Muscle of leg (tissue), 11 donors: ENCODE measurements around the gene LRRC3. TPM values are rescaled to one million over a fixed set of nuclear protein-coding genes. Genes with fewer than 3 reads are reported as not detected.
"Not testable (repeated sequence)": the region's sequence is repeated elsewhere in the genome, so short reads cannot be mapped to it uniquely, and the experiment has no call there.

Experiments
- DNase-seq: peaks from one replicate; pipeline ENCODE4 v3.0.0; 2013
- H3K27ac ChIP-seq: one replicate; pipeline ENCODE4 v1.5.1; 2013; ENCODE audit warnings: mild to moderate bottlenecking, low read length, control low read depth
- H3K27me3 ChIP-seq: one replicate; pipeline ENCODE4 v1.6.1; 2013; ENCODE audit warnings: low read length; ENCODE audit not compliant: control insufficient read depth, insufficient read depth
- H3K36me3 ChIP-seq: one replicate; pipeline ENCODE4 v1.6.1; 2013; ENCODE audit warnings: low read length; ENCODE audit not compliant: control insufficient read depth, insufficient read depth
- H3K4me1 ChIP-seq: one replicate; pipeline ENCODE4 v1.6.1; 2013; ENCODE audit warnings: low read length; ENCODE audit not compliant: control insufficient read depth, insufficient read depth
- H3K4me3 ChIP-seq: one replicate; pipeline ENCODE4 v1.5.1; 2013; ENCODE audit warnings: low read length, control low read depth
- H3K9me3 ChIP-seq: replicated peaks from 2 replicates; pipeline ENCODE4 v1.6.1; 2013; ENCODE audit warnings: low read depth, low read length; ENCODE audit not compliant: control insufficient read depth
- WGBS: methylation state at CpG from one replicate; pipeline ENCODE4 v1.1.5; 2013; ENCODE audit warnings: missing lambda C conversion rate; ENCODE audit not compliant: insufficient coverage; 5-methylcytosine and 5-hydroxymethylcytosine counted together
- polyA plus RNA-seq, 8 donors: library from polyadenylated mRNA; unstranded; fragments of 120-200 nt; gene quantifications; one replicate each; pipeline versions ENCODE4 v1.2.1 to v1.2.3, GENCODE V29; 2013; ENCODE audit warnings: inconsistent platforms in 1 of 8, low replicate concordance in 1 of 8; ENCODE audit not compliant: insufficient read length in 8 of 8, insufficient read depth in 1 of 8
- total RNA-seq: library from RNA; stranded (reverse); fragments of 120-200 nt; gene quantifications from one replicate; pipeline ENCODE4 v1.2.4, GENCODE V29; 2013

LRRC3 gene
- total and polyA plus RNA-seq, 9 donors: 0.98 to 4.2 (median 2.5) TPM

GRCh38 chr21:44479556-44480199, 24.4 kb downstream of the LRRC3 start:
- not testable (repeated sequence) for H3K27ac ChIP-seq, DNase-seq, H3K27me3 ChIP-seq, H3K36me3 ChIP-seq, H3K4me1 ChIP-seq, H3K4me3 ChIP-seq, H3K9me3 ChIP-seq
- WGBS: 92% methylated on average over 5 of the region's 21 CpGs

DNA sequence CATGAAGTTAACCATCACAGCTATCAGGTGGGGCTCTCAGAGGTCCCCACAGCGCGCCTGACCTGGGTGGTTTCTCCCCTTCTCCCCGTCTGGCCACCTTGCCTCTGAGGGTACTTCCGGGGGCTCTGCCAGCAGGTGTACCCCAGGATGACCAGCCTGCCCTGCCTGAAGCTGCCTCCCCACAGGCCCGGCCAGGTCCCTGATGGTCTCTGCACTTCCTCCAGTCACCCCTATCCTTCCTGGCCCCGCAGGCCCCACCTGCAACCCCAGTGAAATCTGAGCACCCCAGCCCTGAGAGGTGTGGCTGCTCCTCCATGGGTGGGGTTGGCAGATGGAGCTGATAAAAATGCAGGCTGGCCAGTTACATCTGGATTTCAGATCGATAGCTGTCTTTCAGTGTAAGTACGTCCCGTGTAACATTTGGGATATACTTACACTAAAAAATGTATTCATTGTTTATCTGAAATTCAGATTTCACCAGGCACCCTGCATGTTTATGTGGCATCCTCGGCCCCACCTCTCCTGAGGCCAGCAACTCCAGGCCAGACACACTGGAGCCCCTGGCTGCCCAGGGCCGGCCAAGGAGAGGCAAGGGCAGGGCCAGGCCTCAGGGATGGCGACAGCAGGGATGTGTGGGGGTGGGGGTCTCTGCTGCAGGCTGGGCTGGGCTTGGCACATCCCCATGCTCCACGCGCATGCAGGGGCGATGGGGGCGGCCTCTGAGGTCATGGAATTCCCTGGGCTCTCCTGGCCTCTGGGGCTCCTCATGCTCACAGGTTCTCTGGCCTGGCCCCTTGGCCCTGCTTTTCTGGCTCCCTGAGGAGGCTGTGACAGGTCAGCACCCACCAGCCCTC, 25.1 kb downstream of the LRRC3 start:
- H3K4me3 ChIP-seq: no peak overlapping the region
- H3K27me3 ChIP-seq: peaks cover 9% of the 10 kb centered on the region
- H3K4me1 ChIP-seq: peaks cover 2% of the 10 kb centered on the region
- H3K36me3 ChIP-seq: no peaks in the 10 kb centered on the region
- H3K27ac ChIP-seq: no peak overlapping the region
- 78% methylated on average over 9 of the region's 16 CpGs for WGBS
- no peak for DNase-seq
- no peaks in the 10 kb centered on the region for H3K9me3 ChIP-seq

DNA sequence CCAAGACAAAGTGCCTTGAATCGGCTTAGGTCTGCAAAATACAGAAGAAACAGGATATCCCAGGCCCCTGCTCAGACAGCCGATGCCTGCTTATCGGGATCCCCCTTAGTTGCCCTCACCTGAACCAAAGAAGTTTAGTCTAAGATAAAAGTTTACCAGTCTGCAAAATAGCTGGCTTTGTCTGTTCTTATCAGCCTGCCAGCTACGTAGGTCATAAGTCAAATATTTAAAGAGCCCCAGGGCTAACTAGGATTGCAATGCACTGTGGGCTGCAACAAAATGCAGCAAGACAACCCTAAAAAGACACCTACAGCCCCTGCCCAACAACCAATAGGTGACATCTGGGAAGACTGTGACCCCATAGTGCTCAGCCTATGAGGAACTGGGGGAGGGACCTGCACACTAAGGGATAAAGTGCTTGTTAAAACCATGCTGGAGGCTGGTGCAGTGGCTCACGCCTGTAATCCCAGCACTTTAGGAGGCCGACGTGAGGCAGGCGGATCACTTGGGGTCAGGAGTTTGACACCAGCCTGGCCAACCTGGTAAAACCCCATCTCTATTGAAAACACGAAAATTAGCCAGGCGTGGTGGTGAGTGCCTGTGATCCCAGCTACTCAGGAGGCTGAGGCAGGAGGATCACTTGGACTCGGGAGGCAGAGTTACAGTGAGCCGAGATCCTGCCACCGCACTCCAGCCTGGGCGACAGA, 27.4 kb downstream of the LRRC3 start:
- no peak for DNase-seq
- peaks cover 12% of the 10 kb centered on the region for H3K27me3 ChIP-seq
- H3K9me3 ChIP-seq: no peaks in the 10 kb centered on the region
- WGBS: 80% methylated on average over 7 of the region's 14 CpGs
- peaks cover 2% of the 10 kb centered on the region for H3K4me1 ChIP-seq
- H3K36me3 ChIP-seq: no peaks in the 10 kb centered on the region
- no peak overlapping the region for H3K27ac ChIP-seq
- no peak overlapping the region for H3K4me3 ChIP-seq

DNA sequence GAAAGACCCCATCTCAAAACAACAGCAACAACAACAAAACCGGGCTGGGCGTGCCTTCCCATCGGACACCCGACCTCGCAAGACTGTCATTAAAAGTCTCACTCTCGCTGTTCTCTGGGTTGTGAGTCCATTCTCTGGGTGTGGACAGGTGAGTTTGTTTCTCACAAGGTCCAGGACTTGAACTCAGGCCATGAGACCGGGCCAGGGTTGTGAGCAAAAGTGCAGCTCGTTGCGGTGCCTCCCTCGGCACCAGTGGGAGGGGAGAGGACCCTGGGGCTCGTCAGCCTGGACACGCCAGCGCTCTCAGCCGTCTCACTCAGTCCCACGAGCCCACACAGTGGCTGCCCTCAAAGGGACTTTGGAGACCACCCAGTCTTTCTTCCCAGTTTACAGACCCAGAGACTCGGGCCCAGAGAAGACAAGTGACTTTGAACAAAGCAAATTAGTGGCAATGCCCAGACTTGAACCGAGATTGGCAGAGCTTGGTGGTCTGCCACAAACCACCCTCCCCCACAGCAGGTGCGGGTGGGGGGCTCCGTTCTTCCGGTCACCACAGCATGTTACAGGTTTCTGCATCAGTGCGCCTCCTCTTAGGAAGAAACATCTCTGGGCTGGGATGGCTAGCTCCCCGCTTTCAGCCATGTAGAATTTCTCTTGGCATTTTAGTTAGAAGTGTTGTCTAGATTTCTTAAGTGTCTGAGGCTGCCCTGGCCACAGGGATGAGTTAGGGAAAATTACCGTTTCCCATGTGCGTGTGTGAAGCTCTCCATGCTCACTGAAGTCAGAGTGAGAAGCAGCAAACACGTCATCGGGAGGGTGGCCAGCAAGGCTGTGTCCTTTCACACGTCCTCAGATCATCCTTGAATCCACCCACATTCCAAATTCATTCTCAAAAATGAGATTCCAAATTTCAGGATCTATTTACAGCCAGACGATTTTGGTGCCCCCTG, 28.3 kb downstream of the LRRC3 start:
- H3K27ac ChIP-seq: no peak overlapping the region
- H3K9me3 ChIP-seq: no peaks in the 10 kb centered on the region
- peaks cover 12% of the 10 kb centered on the region for H3K27me3 ChIP-seq
- 71% methylated on average over 21 of the region's 28 CpGs for WGBS
- no peaks in the 10 kb centered on the region for H3K4me1 ChIP-seq
- no peak overlapping the region for H3K4me3 ChIP-seq
- no peaks in the 10 kb centered on the region for H3K36me3 ChIP-seq
- DNase-seq: no peak

DNA sequence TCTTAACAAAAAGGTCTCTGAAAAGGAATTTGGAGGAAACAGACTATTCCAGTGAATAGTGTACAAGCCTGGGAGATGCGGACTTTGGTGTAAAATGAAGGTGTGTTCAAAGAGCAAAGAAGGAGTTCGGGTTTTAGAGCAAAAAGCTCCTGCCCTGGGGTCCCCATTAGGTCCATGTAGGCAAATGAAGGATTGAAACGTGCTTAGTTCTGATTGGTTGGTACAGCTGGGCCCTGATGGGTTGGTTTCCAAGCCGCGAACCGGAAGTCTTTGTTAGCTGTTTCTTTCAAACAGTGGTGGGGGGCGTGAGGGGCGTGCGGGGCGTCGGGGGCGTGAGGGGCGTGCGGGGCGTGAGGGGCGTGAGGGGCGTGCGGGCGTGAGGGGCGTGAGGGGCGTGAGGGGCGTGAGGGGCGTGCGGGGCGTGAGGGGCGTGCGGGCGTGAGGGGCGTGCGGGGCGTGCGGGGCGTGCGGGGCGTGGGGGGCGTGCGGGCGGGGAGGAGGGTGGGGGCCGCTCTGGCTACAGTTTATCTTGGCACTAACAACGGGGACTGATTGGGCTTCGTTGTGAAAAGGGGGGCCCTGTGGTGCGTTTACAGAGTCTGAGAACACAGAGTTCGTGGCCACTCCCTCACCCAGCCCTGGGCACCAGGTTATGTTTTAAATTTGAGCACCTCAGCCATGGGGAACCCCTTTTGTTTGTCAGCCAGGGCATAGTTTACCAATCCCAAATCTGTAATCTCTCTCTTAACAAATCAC, 29.4 kb downstream of the LRRC3 start:
- Histone ChIP-seq H3K4me3 (no peak overlapping the region), H3K9me3 (no peaks in the 10 kb centered on the region), H3K27me3 (peaks cover 12% of the 10 kb centered on the region), H3K27ac (no peak overlapping the region), H3K36me3 (no peaks in the 10 kb centered on the region), H3K4me1 (no peaks in the 10 kb centered on the region)
- WGBS: 82% methylated on average over 6 of the region's 43 CpGs
- DNase-seq: no peak

DNA sequence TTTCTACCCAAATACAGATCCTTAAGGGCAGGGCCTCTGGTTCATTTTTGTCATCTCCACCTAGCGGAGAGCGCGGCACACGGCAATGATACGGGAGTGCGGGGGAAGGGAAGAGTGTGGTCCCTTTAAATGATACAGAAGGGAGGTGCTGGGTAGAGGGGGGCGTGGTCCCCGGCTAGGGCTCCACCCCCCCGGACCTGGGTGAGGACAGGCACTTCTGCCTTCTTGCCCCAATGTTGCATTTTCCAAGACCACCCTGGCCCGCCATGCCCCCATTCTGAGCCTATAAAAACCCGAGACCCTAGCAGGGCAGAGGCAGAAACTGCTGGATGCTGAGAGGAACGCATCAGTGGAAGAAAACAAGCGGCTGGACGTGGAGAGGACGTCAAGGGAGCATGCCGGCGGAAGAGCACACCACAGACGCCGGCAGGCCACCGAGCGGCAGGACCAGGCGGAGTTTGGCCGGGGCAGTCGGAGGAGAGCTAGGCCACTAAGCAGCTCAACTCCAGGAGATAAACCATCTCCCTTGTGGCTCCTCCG, 30.0 kb downstream of the LRRC3 start:
- Histone ChIP-seq H3K36me3 (no peaks in the 10 kb centered on the region), H3K9me3 (no peaks in the 10 kb centered on the region), H3K4me1 (no peaks in the 10 kb centered on the region), H3K27ac (no peak overlapping the region), H3K4me3 (no peak overlapping the region), H3K27me3 (peaks cover 12% of the 10 kb centered on the region)
- no peak for DNase-seq
- WGBS: 45% methylated on average over 16 of the region's 25 CpGs

DNA sequence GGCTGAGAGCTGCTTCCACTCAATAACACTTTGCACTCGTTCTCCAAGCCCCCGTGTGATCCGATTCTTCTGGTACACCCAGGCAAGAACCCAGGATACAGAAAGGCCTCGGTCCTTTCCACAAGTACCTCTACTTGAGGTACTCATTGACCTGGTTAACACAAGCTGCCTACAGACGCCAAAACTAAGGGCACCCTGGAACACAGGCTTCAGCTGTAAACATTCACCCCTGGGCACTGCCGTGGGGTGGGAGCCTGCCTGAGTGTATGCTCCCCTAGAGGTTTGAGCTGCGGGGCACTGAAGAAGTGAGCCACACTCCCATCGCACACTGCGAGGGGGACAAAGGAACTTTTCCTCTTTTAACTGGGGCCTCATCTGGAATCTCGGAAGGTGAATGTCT, 30.5 kb downstream of the LRRC3 start:
- 65% methylated on average over 9 of the region's 10 CpGs for WGBS

DNA sequence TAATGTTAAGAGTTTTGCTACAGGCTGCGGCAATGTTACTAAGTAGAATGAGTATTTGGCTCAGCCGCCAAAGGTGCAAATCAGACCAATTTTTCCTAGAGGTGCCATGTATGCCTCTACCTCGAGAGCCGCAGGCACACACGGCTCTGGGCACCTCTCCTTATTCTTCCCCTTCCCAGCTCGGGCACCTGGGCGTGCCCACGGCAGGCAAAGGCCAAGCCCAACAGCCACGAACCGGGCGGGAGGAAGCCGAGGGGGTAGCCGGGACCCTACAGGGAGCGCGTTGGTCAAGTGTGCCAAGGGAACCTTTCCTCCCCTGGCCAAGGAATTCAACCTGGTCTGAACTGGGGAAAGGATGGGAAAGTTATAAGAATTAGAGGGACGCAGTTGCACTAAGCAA, 31.0 kb downstream of the LRRC3 start:
- Histone ChIP-seq H3K36me3 (no peaks in the 10 kb centered on the region), H3K4me3 (no peak overlapping the region), H3K27ac (no peak overlapping the region), H3K4me1 (no peaks in the 10 kb centered on the region), H3K27me3 (peaks cover 12% of the 10 kb centered on the region), H3K9me3 (no peaks in the 10 kb centered on the region)
- DNase-seq: no peak
- 90% methylated on average over 5 of the region's 16 CpGs for WGBS

More for the DNA sequence above, 30.5 kb downstream of the LRRC3 start:
- no peak overlapping the region for H3K27ac ChIP-seq
- H3K9me3 ChIP-seq: no peaks in the 10 kb centered on the region
- no peak overlapping the region for H3K4me3 ChIP-seq
- no peaks in the 10 kb centered on the region for H3K4me1 ChIP-seq
- no peaks in the 10 kb centered on the region for H3K36me3 ChIP-seq
- DNase-seq: no peak
- peaks cover 12% of the 10 kb centered on the region for H3K27me3 ChIP-seq

DNA sequence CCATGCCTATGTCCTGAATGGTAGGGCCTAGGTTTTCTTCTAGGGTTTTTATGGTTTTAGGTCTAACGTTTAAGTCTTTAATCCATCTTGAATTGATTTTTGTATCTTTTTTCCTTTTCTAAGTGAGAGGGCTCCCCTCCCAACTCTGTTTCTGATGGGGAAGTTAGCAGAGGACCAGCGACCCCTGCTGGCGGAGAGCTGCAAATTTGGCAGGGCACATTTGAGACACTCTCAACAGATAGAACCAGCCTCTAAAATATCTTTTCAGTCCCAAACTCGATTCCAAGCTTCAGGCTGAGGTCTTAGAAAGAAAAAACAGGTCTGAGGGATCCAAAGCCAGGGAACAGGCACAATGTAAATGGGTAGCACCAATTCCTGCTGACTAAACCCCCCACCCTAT, 32.5 kb downstream of the LRRC3 start:
- H3K9me3 ChIP-seq: peaks cover 9% of the 10 kb centered on the region
- no peaks in the 10 kb centered on the region for H3K4me1 ChIP-seq
- DNase-seq: no peak
- H3K27ac ChIP-seq: no peak overlapping the region
- no peak overlapping the region for H3K4me3 ChIP-seq
- WGBS: no CpG with 5 or more reads among the region's 4 CpGs
- H3K27me3 ChIP-seq: peaks cover 14% of the 10 kb centered on the region
- H3K36me3 ChIP-seq: no peaks in the 10 kb centered on the region
